IPS-NIHi11 (cell line): ENCODE measurements around the gene KLHDC4.
"Not testable (repeated sequence)": the region's sequence is repeated elsewhere in the genome, so short reads cannot be mapped to it uniquely, and the experiment has no call there.

ENCODE experiments used
- DNase-seq: peaks from one replicate; pipeline ENCODE4 v3.0.0; 2012; ENCODE audit warnings: mixed read lengths, low spot score

The KLHDC4 gene

GRCh38 chr16:87765776-87766484, at the start of gene KLHDC4:
Gene KLHDC4 (minus strand): TSS chr16:87765986. CDS start chr16:87765890, 96 bp downstream.
- peak; percentile 93 for DNase-seq

GRCh38 chr16:87815567-87815966, 49.8 kb upstream of the KLHDC4 start:
- no peak for DNase-seq

- no peak for DNase-seq
Observed at GRCh38 chr16:87812200-87812656, 46.4 kb upstream of the KLHDC4 start.

- DNase-seq: not testable (repeated sequence)
Observed at GRCh38 chr16:87811454-87811853, 45.7 kb upstream of the KLHDC4 start.

- DNase-seq: no peak
Observed at GRCh38 chr16:87809150-87809902, 43.5 kb upstream of the KLHDC4 start.

GRCh38 chr16:87808108-87808507, 42.3 kb upstream of the KLHDC4 start:
- no peak for DNase-seq

- peak; percentile 58 for DNase-seq
Observed at GRCh38 chr16:87806641-87807546, 41.1 kb upstream of the KLHDC4 start.

- no peak for DNase-seq
Observed at GRCh38 chr16:87806261-87806640, 40.5 kb upstream of the KLHDC4 start.

- no peak for DNase-seq
Observed at GRCh38 chr16:87803385-87803784, 37.6 kb upstream of the KLHDC4 start.

- DNase-seq: no peak
Observed at GRCh38 chr16:87802670-87803069, 36.9 kb upstream of the KLHDC4 start.

- DNase-seq: no peak
Observed at GRCh38 chr16:87801679-87802259, 36.0 kb upstream of the KLHDC4 start.

- DNase-seq: no peak
Observed at GRCh38 chr16:87800497-87800896, 34.7 kb upstream of the KLHDC4 start.

GRCh38 chr16:87795336-87795735, 29.6 kb upstream of the KLHDC4 start:
- no peak for DNase-seq

- no peak for DNase-seq
Observed at GRCh38 chr16:87794485-87795078, 28.8 kb upstream of the KLHDC4 start.

- DNase-seq: no peak
Observed at GRCh38 chr16:87792205-87792565, 26.4 kb upstream of the KLHDC4 start.

- no peak for DNase-seq
Observed at GRCh38 chr16:87791295-87792204, 25.8 kb upstream of the KLHDC4 start.

GRCh38 chr16:87790292-87791100, 24.7 kb upstream of the KLHDC4 start:
- DNase-seq: no peak

- DNase-seq: no peak
Observed at GRCh38 chr16:87789437-87790291, 23.9 kb upstream of the KLHDC4 start.
